HG03175 (cell line): Measurements from ENCODE around the gene FUT7.

Experiments used
- ATAC-seq: cut with Tn5 transposase; IDR thresholded peaks from one replicate; pipeline ENCODE4 v1.9.1; 2021; ENCODE audit warnings: mild to moderate bottlenecking, moderate library complexity; ENCODE audit not compliant: unreplicated experiment

Gene FUT7

GRCh38 chr9:136985027-136985602 lies 46.8 kb downstream of the FUT7 start:
- ATAC-seq, result no peak

- ATAC-seq, result no peak
These were observed 47.3 kb downstream of the FUT7 start for GRCh38 chr9:136984464-136985026.

GRCh38 chr9:136983656-136984314 lies 48.1 kb downstream of the FUT7 start:
- no peak for ATAC-seq

GRCh38 chr9:136983167-136983566 lies 48.7 kb downstream of the FUT7 start:
- no peak for ATAC-seq

GRCh38 chr9:136982232-136983051 lies 49.4 kb downstream of the FUT7 start, which contains the start of gene LCNL1:
Gene LCNL1, plus strand, starts transcription at chr9:136982993. Its CDS starts 594 bp downstream, at chr9:136983587.
- no peak for ATAC-seq

GRCh38 chr9:136981588-136982231 lies 50.2 kb downstream of the FUT7 start:
- ATAC-seq, result no peak

GRCh38 chr9:136980669-136981478 lies 51.0 kb downstream of the FUT7 start:
- no peak for ATAC-seq
